ENCODE measurements around the gene RAD51B. TPM values are rescaled to one million over a fixed set of nuclear protein-coding genes. Genes with fewer than 3 reads are reported as not detected.

Gene RAD51B
- polyA plus RNA-seq, 1 experiment, result 6.6 TPM

DNA sequence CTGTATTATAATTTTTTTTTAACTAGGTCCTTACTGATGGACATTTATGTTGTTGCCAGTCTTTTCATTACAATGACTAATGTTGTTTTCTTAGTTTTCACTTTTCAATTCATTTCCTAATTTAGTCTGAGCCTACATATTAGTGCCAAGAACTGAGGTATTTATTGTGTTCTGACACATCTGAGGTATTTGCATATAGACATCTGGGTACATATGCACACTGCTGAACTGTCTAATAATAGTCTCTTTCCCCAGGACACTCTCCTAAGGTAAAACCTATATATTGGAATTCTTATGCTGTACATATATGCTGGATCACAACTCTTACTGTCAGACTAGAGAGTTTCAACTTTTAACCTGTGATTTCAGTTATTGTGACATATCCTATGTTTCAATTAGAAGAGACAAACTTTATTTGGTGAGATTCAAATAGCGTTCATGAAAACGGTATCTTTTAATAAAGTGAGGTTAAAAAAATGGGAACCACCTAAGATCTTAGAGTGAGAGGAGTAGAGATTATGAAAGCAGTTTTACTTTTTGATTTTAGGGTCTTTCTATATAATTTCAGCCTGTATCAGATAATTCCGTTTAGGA is 263.2 kb downstream of the RAD51B start:
- no peak for DNase-seq (ENCODE audit: low read depth, low spot score)
- Histone ChIP-seq H3K27ac (ENCODE audit: low read depth, low read length) (no peak overlapping the region), H3K4me3 (ENCODE audit: low read depth, low read length) (no peak overlapping the region), H3K9me3 (ENCODE audit: control insufficient read depth, insufficient read depth, low read length) (peaks cover 4% of the 10 kb centered on the region; the same call in 1 of the 2 replicates), H3K27me3 (ENCODE audit: control insufficient read depth, insufficient read depth, low read length) (no peaks in the 10 kb centered on the region)
- CTCF ChIA-PET, result interaction anchor here (1.0 kb wide), 1 partner anchor 139 kb away, joined by 3 read pairs; no protein-coding TSS in a partner anchor
- TF ChIP-seq, protein P1, sequence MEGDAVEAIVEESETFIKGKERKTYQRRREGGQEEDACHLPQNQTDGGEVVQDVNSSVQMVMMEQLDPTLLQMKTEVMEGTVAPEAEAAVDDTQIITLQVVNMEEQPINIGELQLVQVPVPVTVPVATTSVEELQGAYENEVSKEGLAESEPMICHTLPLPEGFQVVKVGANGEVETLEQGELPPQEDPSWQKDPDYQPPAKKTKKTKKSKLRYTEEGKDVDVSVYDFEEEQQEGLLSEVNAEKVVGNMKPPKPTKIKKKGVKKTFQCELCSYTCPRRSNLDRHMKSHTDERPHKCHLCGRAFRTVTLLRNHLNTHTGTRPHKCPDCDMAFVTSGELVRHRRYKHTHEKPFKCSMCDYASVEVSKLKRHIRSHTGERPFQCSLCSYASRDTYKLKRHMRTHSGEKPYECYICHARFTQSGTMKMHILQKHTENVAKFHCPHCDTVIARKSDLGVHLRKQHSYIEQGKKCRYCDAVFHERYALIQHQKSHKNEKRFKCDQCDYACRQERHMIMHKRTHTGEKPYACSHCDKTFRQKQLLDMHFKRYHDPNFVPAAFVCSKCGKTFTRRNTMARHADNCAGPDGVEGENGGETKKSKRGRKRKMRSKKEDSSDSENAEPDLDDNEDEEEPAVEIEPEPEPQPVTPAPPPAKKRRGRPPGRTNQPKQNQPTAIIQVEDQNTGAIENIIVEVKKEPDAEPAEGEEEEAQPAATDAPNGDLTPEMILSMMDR (IDR thresholded peaks at IDR 0.05; ENCODE audit: low read depth, low read length), result no peak
- POLR2A ChIA-PET, result no interaction called here

DNA sequence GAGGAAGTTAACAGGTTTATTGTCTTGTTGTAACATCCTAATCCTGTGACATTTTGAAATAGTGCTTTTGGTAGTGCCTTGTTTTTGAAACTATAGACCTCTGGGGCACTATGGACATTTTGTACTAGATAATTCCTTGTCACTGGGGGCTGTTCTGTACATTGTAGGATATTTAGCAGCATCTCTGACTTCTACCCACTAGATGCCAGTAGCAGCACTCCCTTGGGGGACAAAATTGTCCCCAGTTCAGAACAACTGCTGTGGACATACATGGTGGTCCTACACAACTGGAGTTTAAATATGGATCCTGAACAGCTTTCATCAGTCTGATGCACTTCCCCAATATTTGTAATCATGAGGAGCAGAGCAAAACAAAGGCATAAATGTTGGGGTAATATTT is 264.7 kb downstream of the RAD51B start:
- DNase-seq (ENCODE audit: low read depth, low spot score), result no peak
- CTCF ChIA-PET, result interaction anchor here (1.0 kb wide), 2 partner anchors 140 to 733 kb away, joined by 3 read pairs; no protein-coding TSS in a partner anchor
- no peaks in the 10 kb centered on the region for H3K27me3 ChIP-seq (ENCODE audit: control insufficient read depth, insufficient read depth, low read length)
- no peak overlapping the region for H3K27ac ChIP-seq (ENCODE audit: low read depth, low read length)
- TF ChIP-seq, protein P1 (IDR thresholded peaks at IDR 0.05; ENCODE audit: low read depth, low read length), result peak; percentile 33; the same call in 1 of the 2 replicates
- peaks cover 4% of the 10 kb centered on the region; the same call in 1 of the 2 replicates for H3K9me3 ChIP-seq (ENCODE audit: control insufficient read depth, insufficient read depth, low read length)
- no peak overlapping the region for H3K4me3 ChIP-seq (ENCODE audit: low read depth, low read length)
- POLR2A ChIA-PET, result no interaction called here

DNA sequence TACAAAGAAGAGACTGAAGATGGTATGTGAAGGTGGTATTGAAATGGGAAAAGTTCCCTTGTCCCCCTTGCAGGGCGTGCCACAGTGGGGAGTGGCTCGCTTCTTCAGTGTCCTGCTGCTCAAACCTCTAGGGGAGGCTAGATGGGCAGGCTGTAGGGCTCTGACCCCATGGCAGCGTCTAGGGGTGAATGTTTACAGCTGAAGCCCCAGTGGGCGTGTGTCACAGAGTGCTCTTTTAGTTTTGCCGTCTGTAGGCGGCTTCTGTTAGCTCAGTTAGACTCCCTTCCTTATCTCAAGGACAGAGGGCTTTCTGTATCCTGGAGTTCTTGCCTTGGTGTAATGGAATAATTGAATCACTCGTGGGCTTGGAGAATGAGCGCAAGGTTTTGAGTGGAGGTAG is 266.2 kb downstream of the RAD51B start:
- ChIA-PET POLR2A (no interaction called here), CTCF (no interaction called here)
- TF ChIP-seq, protein P1 (IDR thresholded peaks at IDR 0.05; ENCODE audit: low read depth, low read length), result no peak
- Histone ChIP-seq H3K9me3 (ENCODE audit: control insufficient read depth, insufficient read depth, low read length) (peaks cover 4% of the 10 kb centered on the region; the same call in 1 of the 2 replicates), H3K4me3 (ENCODE audit: low read depth, low read length) (no peak overlapping the region), H3K27me3 (ENCODE audit: control insufficient read depth, insufficient read depth, low read length) (no peaks in the 10 kb centered on the region), H3K27ac (ENCODE audit: low read depth, low read length) (no peak overlapping the region)
- no peak for DNase-seq (ENCODE audit: low read depth, low spot score)

DNA sequence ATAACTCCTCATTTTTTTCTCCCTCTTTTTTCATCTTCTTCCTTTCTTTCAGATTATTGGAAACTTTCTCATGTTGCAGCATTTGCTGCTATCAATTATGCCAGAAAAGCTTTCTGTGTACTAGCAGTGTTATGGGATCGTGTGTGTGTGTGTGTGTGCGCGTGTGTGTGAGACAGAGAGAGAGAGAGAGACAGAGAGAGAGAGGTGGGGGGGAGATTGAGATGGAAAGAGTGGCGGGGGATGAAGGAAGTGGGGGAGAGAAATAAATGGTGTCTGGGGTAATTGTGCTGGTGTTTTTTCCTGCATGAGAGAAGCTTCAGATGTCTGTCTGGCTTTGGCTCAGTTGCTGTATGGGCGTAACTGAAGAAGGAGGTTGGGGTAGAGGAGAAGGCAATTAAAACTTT is 268.9 kb downstream of the RAD51B start:
- CTCF ChIA-PET, result interaction anchor here (0.6 to 1.8 kb wide), 4 partner anchors 25 to 729 kb away, joined by 4 to 6 read pairs (median 5); no protein-coding TSS in a partner anchor
- Histone ChIP-seq H3K27me3 (ENCODE audit: control insufficient read depth, insufficient read depth, low read length) (no peaks in the 10 kb centered on the region), H3K27ac (ENCODE audit: low read depth, low read length) (no peak overlapping the region), H3K9me3 (ENCODE audit: control insufficient read depth, insufficient read depth, low read length) (peaks cover 4% of the 10 kb centered on the region; the same call in 1 of the 2 replicates), H3K4me3 (ENCODE audit: low read depth, low read length) (no peak overlapping the region)
- POLR2A ChIA-PET, result interaction anchor here (1.0 kb wide), 1 partner anchor 705 kb away, joined by 5 read pairs; no protein-coding TSS in a partner anchor
- no peak for DNase-seq (ENCODE audit: low read depth, low spot score)
- TF ChIP-seq, protein P1 (IDR thresholded peaks at IDR 0.05; ENCODE audit: low read depth, low read length), result no peak

DNA sequence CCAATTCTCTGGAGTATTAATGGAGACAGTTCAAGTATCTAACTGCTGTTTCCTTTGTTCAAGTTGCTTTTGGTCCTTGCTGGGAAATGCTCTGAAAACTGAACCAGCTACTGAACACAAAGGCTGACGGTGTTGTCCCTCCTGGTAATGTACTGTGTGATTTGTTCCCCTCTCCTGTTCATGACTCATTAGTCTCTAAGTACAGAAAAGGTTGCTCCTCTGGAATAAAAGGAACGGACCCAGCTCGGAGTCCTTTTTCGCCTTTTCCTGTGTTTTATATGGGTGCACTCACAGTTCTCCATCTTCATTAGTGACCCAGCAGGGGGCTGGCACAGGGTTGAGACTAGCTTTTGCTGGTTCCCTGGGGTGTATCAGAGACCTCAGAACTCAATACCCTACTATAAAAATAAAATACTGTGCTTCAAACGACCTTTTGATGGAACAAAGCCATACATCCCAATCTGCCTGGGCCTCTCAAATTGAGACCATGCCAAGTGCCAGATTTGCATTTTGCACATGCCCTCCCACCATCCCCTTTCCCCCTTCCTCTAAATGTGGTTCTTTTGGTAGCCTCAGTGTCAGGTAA is 269.7 kb downstream of the RAD51B start:
- Histone ChIP-seq H3K9me3 (ENCODE audit: control insufficient read depth, insufficient read depth, low read length) (peaks cover 4% of the 10 kb centered on the region; the same call in 1 of the 2 replicates), H3K4me3 (ENCODE audit: low read depth, low read length) (no peak overlapping the region), H3K27ac (ENCODE audit: low read depth, low read length) (no peak overlapping the region), H3K27me3 (ENCODE audit: control insufficient read depth, insufficient read depth, low read length) (no peaks in the 10 kb centered on the region)
- ChIA-PET POLR2A (interaction anchor here (1.0 kb wide), 1 partner anchor 704 kb away, joined by 5 read pairs; no protein-coding TSS in a partner anchor), CTCF (interaction anchor here (1.1 to 1.8 kb wide), 2 partner anchors 80 to 728 kb away, joined by 4 to 5 read pairs; no protein-coding TSS in a partner anchor)
- TF ChIP-seq, protein P1 (IDR thresholded peaks at IDR 0.05; ENCODE audit: low read depth, low read length), result no peak
- no peak for DNase-seq (ENCODE audit: low read depth, low spot score)

All from AG04450 (cell line).